Lower leg skin (tissue), 3 donors: ENCODE measurements around the gene ANKRD9.

ENCODE experiments used
- CTCF ChIP-seq, 3 donors: fragments of 450-650 bp; IDR thresholded peaks; one replicate each; pipeline ENCODE4 v1.5.1; 2016; ENCODE audit warnings: antibody characterized with exemption in 3 of 3, mild to moderate bottlenecking in 3 of 3, moderate library complexity in 2 of 3
- POLR2A ChIP-seq, 2 donors: fragments of 450-650 bp; IDR thresholded peaks; one replicate each; pipeline ENCODE4 v1.6.1; 2016 to 2017; ENCODE audit warnings: antibody characterized with exemption in 2 of 2, mild to moderate bottlenecking in 1 of 2, moderate library complexity in 1 of 2

- TF ChIP-seq POLR2A (IDR thresholded peaks at IDR 0.05), result no peak
- TF ChIP-seq CTCF (IDR thresholded peaks at IDR 0.05), result no peak
Measured at GRCh38 chr14:102495491-102496330, 13.9 kb downstream of the ANKRD9 start.
